Fibroblast of lung (primary cell): Measurements from ENCODE around the gene C4orf50.

ENCODE experiments used
- EZH2 ChIP-seq: IDR thresholded peaks from 2 replicates; pipeline ENCODE4 v1.5.1; 2012; ENCODE audit warnings: low read length, control low read depth, mild to moderate bottlenecking; ENCODE audit errors: missing control alignments
- TF ChIP-seq, protein P1 (sequence below), 2 donors: IDR thresholded peaks in 1 of 2; conservative IDR thresholded peaks in 1 of 2; 1 replicate in 1 of 2; 2 replicates in 1 of 2; pipeline ENCODE4 v1.5.1; 2011 to 2012; ENCODE audit warnings: low read length in 2 of 2, control low read depth in 1 of 2, inconsistent platforms in 1 of 2, low read depth in 1 of 2, mild to moderate bottlenecking in 1 of 2

DNA sequence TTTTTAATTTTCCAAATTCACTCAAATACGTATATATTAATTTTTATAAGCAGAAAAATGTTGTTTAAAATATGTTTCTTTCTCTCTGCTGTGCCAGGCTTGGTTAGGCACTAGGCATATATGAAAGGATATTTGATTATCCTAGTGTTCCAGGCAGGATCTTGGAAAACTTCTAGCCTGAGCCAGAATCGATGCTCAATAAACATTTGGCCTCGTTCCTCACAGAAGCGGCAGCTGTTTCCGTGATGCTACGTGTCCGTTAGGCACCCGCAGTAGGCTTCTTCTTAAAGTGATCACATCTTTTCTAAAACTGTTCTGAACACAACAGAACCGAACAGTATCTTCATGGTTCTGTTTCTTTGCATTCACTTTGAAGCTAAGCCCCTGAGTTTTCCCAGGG is 75.3 kb downstream of the C4orf50 start:
- TF ChIP-seq, protein P1, sequence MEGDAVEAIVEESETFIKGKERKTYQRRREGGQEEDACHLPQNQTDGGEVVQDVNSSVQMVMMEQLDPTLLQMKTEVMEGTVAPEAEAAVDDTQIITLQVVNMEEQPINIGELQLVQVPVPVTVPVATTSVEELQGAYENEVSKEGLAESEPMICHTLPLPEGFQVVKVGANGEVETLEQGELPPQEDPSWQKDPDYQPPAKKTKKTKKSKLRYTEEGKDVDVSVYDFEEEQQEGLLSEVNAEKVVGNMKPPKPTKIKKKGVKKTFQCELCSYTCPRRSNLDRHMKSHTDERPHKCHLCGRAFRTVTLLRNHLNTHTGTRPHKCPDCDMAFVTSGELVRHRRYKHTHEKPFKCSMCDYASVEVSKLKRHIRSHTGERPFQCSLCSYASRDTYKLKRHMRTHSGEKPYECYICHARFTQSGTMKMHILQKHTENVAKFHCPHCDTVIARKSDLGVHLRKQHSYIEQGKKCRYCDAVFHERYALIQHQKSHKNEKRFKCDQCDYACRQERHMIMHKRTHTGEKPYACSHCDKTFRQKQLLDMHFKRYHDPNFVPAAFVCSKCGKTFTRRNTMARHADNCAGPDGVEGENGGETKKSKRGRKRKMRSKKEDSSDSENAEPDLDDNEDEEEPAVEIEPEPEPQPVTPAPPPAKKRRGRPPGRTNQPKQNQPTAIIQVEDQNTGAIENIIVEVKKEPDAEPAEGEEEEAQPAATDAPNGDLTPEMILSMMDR (conservative IDR thresholded peaks at IDR 0.05 in 1 of 2, IDR thresholded peaks at IDR 0.05 in 1 of 2; ENCODE audit: low read depth in 1 of 2, low read length in 2 of 2), result no peak
- no peak for TF ChIP-seq EZH2
